Body of pancreas (tissue), 4 donors: ENCODE data around the gene CADM3.

Experiments used
- POLR2A ChIP-seq, 3 donors: fragments of 450-650 bp; IDR thresholded peaks; one replicate each; pipeline ENCODE4 v1.6.1; 2016; ENCODE audit warnings: antibody characterized with exemption in 3 of 3, mild to moderate bottlenecking in 2 of 3
- TF ChIP-seq, protein P1 (sequence below), 7 experiments: fragments of 450-650 bp in 4 of 7; fragments of 200-600 bp in 3 of 7; sonication (generic) in 3 of 7; IDR thresholded peaks; one replicate each; pipeline ENCODE4 v1.5.1; 2016 to 2019; ENCODE audit warnings: antibody characterized with exemption in 7 of 7

- TF ChIP-seq, protein P1, sequence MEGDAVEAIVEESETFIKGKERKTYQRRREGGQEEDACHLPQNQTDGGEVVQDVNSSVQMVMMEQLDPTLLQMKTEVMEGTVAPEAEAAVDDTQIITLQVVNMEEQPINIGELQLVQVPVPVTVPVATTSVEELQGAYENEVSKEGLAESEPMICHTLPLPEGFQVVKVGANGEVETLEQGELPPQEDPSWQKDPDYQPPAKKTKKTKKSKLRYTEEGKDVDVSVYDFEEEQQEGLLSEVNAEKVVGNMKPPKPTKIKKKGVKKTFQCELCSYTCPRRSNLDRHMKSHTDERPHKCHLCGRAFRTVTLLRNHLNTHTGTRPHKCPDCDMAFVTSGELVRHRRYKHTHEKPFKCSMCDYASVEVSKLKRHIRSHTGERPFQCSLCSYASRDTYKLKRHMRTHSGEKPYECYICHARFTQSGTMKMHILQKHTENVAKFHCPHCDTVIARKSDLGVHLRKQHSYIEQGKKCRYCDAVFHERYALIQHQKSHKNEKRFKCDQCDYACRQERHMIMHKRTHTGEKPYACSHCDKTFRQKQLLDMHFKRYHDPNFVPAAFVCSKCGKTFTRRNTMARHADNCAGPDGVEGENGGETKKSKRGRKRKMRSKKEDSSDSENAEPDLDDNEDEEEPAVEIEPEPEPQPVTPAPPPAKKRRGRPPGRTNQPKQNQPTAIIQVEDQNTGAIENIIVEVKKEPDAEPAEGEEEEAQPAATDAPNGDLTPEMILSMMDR (IDR thresholded peaks at IDR 0.05) = no peak
- no peak for TF ChIP-seq POLR2A (IDR thresholded peaks at IDR 0.05)
These were observed 68.3 kb downstream of the CADM3 start for GRCh38 chr1:159239551-159240220.
